Daoy (cell line): ENCODE measurements around the gene SAMD10. TPM values are rescaled to one million over a fixed set of nuclear protein-coding genes. Genes with fewer than 3 reads are reported as not detected.
A peak's percentile ranks its signal among the peaks of the same experiment; 100 is the strongest.
"Not testable (repeated sequence)": the region's sequence is repeated elsewhere in the genome, so short reads cannot be mapped to it uniquely, and the experiment has no call there.

Source experiments
- DNase-seq: peaks from one replicate; pipeline ENCODE4 v3.0.0-alpha.2; 2015; ENCODE audit warnings: low read depth
- total RNA-seq: library from RNA; depleted of rRNA; stranded (reverse); fragments of >200 nt; shearing (Covaris generic); gene quantifications from 2 replicates; pipeline ENCODE4 v1.2.3, GENCODE V29; 2014

SAMD10 gene
- total RNA-seq, 1 experiment from 2014 or later: 1.2 TPM

GRCh38 chr20:63968928-63969760 lies 10.3 kb downstream of the SAMD10 start:
- DNase-seq: peak; percentile 17

DNA sequence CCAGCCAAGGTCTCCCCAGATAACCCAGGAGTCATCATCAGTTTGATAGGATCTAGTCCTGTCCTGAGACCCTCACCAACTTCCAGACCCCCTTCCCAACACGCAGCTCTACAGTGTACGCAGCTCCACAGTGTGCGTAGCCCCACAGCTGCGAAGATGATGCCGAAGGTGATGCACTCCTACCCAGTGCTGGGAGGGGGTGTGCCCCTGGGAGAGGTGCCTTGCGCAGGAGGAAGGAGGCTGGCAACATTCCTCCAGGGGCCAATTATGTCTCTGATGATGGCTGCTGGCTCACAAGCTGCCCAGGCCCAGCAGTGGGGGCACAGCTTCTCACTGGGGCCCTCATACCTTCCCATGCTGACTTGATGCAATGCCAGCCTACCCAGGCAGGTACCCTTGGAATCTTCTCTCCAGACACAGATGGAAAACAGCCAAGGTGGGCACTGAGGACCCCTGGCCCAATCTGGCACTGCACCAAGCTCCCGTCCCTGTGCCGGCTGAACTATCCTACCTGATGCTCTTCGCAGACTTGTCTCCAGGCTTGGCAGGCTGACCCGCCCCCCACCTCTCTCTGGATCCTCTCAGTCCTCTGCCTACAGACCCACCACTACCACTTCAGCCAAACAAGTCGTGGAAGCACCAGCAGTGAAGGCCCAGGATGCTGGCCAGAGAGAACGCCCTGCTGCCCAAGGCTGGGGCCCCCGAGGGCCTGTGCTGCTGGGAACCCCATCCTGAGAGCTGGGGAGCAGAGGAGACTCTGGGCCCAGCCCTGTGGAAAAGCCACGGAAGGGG lies 11.1 kb downstream of the SAMD10 start:
- DNase-seq: peak; percentile 1

GRCh38 chr20:63967330-63968135 lies 11.9 kb downstream of the SAMD10 start:
- DNase-seq: peak; percentile 0

GRCh38 chr20:63966944-63967322 lies 12.5 kb downstream of the SAMD10 start:
- DNase-seq: peak; percentile 1

DNA sequence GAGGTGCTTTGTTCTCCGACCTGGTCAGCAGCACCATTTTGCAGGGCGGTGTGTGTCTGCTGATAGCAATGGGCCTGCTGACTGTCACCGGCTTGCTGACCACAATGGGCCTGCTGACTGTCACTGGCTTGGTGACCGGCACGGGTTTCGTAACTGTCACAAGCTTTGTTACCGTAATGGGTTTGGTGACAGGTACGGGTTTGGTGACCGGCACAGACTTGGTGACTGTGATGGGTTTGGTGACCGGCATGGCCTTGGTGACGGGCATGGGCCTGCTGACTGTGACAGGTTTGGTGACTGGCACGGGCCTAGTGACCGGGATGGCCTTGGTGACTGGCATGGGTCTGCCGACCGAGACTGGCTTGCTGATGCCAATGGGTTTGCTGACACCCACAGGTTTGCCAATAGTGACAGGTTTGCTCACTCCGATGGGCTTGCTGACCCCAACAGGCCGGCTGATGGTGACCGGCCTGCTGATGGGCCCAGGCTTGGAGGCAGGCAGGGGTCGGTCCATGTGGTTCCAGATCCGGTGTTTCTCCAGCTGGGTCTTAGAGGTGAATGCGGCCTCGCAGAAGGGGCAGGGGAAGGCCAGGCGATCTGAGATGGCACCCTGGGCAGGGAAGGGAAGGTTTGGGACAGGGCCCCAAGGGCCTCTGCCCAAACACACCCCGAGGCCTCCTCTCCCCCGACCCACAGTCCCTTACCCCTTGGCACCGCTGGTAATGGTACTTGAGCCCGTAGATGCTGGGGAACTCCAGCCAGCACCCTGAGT lies 13.1 kb downstream of the SAMD10 start:
- DNase-seq: peak; percentile 2

DNA sequence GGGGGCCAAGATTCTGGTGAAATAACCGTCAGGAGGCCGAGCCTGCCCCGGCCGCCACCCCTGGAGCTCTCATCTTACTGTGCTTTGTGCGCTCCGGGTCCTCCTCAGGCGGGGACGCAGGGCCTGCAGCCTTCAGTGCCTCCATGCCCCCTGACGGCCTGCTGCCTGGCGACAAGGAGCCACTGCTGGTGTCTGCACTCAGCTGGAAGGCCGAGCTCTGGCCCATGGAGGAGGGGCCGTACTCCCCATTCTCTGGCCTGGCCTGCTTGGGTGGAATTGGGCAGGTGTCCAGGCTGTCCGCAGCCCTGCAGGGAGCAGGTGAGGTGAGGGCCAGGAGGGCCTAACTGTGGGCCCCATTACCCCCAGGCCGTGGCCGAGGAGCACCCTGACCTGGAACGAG lies 15.0 kb downstream of the SAMD10 start:
- no peak for DNase-seq

DNA sequence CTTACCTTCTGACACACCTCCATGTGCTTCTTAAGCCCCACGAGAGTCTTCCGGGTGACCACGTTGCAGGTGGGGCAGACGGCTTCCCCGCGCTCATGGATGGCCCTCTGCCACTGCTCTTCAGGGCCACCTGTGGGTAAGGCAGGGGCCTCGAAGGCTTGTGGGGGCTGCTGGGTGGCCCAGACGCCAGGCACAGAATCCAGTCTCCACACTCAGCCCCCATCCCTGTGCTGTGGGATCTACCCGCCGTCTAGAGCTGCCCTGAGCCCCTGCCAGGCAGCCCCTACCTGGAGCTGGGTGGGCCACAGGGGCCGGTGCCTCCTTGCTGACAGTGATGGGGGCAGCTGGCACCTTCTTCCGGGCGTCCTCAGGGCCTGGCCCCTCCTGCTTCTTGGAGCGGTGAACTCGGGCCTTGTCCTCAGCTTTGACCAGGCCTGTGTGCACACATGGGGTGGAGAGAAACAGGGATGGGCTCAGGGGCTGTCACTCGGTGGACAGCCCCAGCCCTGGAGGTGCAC lies 15.6 kb downstream of the SAMD10 start:
- DNase-seq: no peak

DNA sequence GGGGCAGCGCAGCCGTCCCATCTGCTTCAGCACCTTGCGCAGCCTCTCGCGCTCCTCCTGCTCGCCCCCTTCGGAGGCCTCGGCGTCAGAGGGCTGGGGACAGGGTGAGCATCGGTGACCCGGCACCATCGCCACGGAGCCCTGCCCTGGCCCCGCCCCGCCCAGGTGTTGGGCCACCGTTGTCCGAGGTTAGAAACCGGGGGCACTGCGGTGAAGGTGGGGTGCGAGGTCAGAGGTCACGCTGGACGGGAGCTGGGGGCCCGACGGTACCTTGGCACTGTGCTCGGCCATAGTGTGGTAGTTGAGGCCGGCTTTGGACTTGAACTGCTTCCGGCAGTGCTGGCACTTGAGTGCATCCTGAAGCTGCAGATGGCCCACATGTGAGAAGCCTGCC lies 16.1 kb downstream of the SAMD10 start:
- DNase-seq: no peak

- DNase-seq: no peak
These were observed 16.8 kb downstream of the SAMD10 start for GRCh38 chr20:63962426-63963347.

- no peak for DNase-seq
These were observed 17.6 kb downstream of the SAMD10 start for GRCh38 chr20:63961664-63962425.

DNA sequence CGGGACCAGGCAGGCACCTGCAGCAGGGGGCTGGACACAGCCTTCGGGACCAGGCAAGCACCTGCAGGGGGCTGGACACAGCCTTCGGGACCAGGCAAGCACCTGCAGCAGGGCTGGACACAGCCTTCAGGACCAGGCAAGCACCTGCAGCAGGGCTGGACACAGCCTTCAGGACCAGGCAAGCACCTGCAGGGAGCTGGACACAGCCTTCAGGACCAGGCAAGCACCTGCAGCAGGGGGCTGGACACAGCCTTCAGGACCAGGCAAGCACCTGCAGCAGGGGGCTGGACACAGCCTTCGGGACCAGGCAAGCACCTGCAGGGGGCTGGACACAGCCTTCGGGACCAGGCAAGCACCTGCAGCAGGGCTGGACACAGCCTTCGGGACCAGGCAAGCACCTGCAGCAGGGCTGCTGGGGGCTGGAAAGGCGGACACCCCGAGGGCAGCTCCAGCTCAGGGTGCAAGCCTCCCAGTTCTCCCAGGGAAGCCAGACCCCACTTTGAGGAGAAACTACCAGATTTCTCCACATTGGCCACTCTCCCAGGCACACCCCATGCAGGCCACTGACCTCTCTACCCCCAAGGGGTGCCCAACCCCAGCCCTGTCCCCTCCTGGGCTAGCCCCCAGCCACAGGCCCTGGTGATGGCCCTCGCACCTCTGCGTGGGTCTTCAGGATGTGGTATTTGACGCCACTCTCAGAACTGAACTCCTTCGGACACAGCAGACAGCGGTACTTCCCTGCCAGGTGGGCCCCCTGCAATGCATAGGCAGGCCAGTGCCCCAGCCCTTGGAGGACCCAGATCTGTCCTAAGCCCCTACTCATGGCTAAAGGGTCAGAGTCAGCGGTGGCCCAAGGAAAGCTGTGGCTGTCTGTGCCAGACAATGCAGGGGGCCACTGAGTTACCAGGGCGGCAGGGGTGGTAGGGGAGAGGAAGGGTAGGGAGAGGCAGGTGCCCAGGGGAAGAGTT lies 18.5 kb downstream of the SAMD10 start:
- not testable (repeated sequence) for DNase-seq

GRCh38 chr20:63959699-63960075 lies 19.8 kb downstream of the SAMD10 start:
- DNase-seq: no peak

DNA sequence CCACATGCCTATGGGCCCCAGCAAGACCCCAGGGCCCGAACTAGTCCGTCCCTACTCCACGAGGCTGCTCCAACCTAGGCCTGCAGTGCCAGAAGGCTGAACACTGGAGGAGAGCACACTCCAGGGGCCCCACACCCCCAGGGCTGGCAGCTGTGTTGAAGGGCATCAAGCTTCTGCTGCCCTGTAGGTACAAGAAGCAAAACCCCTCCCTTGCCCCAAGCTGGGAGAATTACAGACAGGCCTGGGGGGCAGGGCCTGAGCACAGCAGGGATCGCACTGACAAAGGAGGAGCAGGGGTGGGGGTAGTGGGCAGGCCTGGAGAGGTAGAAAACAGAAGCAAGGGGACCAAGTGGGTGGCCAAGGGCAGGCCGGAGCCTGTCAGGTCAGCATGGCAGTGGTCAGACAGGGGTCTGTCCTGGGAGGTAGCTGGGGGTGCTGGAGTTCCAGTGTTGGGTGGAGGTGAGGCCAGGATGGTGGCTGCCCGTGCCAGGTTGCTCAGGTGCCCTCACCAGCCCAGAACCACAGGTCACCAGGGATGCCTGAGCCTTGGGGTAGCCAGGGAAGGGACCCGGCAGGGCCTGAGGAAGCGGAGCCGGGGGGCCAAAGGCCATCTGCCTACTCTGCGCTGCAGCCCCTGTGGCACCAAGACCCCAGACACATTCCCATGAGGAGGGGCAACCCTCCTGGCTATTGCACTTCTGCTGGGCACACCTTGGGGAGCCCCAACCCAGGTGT lies 20.3 kb downstream of the SAMD10 start:
- DNase-seq: no peak

- DNase-seq: no peak
These were observed 21.0 kb downstream of the SAMD10 start for GRCh38 chr20:63958471-63958870.

DNA sequence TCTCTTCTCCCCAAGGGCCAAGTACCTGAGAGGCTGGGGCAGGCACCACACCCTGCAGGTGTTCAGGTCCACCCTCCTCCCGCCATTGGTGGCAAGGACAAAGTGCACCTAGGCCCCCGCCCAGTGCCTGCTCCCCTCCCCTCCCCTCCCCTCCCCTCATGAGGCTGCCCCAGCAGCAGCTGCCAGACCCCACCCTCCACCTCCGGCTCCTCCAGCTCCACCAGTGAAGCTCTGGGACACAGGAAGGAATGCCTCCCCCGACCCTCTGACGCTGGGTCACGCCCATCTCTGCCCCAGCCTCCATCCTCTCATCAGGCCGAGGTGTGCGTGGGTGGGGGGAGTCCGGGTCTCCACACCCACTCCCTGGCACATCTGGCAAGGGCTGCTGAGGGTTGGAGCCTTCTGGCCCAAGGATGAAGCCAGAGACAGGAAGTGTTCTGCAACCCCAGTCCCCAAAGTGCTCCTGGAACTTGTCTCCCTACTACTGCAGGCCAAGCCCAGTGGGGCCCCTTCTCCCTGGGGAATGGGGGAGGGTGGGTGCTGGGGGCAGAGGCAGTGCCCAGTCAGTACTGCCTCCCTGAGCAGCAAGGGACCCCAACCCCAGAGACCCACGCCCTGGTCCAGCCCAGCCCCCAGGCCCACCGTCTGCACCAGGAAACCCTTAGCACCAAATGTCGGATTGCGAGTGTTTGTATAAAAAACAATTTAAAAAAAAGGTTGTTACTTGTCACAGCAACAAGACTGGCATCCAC lies 21.6 kb downstream of the SAMD10 start:
- peak; percentile 69 for DNase-seq

DNA sequence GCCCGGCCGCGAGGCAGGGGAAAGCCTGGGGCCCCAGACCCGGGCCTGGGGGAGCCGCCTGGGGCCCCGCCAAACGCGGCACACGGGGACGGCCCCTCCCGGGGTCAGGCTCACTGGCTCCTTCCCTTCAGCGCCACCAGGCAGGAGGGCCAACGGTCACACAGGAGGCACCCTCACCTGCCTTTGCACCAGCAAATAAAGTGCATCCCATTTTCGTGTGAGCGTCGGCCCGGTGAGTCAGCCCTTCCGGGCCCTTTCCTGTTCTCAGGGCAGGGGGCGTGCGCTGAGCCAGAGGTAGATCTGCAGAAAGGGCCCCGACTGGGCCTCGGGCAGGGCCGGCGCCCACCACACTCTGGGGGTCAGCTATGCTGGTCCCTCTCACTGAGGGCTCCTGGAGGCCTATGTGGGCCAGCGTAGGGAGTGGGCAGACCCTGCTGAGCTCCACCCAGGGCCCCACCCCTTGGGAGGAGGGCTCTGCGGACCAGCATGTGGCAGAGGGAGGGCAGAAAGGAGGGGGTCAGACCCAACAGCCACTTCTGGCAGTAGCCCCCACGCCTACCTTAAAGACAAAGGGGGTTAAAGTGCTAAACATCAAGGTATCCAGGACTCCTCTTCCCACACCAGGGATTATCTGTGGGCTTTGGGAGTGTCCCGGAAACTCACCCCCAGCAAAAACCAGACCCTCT lies 22.3 kb downstream of the SAMD10 start:
- DNase-seq: peak; percentile 77
